GM12875 (cell line): ENCODE results near the gene LBHD2.

Source experiments
- H3K4me3 ChIP-seq: one replicate; pipeline ENCODE4 v1.5.1; 2011; ENCODE audit warnings: low read depth, low read length, control low read depth
- CTCF ChIP-seq: IDR thresholded peaks from 2 replicates; pipeline ENCODE4 v1.5.1; 2011; ENCODE audit warnings: low read depth, mild to moderate bottlenecking, control low read depth, inconsistent platforms, low read length, moderate library complexity, borderline replicate concordance; ENCODE audit not compliant: insufficient read depth

The LBHD2 gene

DNA sequence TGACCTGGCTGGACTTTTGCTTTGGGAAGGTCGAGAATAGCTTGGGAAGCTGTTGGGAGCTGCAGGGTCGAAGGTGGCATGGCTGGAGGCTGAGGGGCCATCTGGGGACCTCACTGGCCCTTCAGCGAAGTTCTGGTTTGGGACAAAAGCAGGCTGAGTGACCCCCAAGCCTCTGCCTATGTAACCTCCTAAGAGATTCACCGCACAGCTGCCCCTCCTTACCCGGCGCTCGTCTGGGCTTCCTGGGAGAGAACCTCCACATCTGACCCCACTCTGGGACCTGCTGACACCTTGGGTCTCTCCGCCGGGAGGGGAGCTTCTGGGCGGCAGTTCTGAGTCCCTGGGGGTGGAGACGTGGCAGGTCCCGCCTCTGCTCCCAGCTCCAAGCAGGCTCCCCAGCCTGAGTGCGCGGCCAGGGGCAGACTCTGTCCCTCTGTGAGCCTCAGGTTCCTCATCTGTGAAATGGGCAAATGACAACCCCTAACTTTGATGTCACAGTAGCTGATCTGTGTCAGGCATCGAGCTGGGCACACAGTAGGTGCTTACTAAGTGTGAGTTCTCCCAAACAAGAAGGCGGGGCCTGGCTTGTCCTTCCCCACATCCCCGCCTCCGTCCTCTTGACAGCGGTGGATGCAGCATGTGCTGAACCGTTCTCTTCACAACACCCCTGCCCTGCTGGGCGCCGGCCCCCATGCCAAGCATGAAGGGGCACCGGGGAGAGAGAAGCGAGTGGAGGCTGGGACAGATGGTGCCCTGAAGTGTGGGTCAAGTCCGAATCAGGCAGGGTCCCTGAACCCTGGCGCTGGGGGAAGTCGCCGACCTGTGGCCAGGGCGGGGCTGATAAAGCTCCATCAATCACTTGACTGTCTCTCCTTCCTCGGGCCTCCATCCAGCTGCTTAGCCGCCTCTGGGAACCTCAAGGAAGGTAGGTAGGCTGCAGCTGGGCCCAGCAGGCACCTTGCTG, 14.3 kb downstream of the LBHD2 start:
- TF ChIP-seq CTCF = no peak
- H3K4me3 ChIP-seq = no peak overlapping the region

- H3K4me3 ChIP-seq = no peak overlapping the region
- no peak for TF ChIP-seq CTCF
Observed at GRCh38 chr14:103099081-103099732, 15.2 kb downstream of the LBHD2 start.

DNA sequence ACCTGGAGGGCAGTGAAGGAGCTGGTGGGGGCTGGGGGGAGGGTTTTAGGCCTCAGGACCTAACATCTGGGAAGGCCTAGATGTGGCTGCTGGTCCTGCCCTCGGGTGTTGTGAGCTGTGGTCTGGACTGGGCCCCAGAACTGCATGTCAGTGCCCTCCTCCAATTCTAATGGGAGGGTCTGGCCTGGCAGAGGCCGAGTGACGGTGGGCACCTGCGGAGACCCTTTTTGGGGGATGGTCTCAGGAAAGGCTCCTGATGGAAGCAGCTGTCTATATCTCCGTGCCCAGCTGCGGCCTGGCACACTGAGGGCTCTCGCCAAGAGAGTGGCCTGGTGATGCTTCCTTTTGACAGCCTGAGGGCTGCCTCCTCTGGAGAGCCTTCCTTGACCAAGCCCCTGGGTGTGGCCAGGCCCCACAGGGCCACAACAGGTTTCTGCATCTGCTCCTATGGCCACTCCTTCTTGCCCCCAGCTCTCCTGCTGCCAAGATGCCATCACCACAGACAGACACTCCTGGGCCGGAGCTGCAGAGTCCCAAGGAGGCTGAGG, 15.8 kb downstream of the LBHD2 start:
- no peak for TF ChIP-seq CTCF
- H3K4me3 ChIP-seq = no peak overlapping the region

DNA sequence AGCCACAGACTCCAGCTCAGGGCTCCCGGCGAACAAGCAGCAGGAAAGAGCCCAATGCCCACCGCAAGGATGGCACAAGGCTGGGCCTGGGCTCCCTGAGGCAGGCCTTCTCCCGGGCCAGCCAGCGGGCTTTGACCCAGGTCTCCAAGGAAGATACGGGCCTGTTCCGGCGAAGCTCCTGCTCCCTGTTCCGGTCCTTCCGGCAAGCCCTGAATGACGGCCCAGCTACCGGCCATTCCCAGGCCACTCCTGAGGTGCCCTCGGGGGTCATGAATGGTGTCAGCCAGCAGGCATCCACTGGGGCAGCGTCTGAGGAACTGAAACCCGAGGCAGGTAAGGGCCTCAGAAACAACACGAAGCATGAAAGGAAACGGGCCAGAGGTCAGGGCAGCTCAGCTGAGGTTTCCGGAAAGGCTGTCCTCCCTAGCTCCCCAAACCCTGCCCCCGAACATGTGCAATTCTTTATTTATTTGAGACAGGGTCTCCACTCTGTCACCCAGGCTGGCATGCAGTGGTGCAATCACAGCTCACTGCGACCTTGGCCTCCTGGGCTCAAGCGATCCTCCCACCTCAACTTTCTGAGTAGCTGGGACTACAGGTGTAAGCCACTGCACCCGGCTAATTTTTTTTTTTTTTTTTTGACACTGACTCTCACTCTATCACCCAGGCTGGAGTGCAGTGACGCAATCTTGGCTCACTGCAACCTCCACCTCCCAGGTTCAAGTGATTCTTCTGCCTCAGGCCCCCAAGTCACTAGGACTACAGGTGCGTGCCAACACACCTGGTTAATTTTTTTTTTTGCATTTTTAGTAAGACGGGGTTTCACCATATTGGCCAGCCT, 16.5 kb downstream of the LBHD2 start:
- no peak for TF ChIP-seq CTCF
- H3K4me3 ChIP-seq = no peak overlapping the region

DNA sequence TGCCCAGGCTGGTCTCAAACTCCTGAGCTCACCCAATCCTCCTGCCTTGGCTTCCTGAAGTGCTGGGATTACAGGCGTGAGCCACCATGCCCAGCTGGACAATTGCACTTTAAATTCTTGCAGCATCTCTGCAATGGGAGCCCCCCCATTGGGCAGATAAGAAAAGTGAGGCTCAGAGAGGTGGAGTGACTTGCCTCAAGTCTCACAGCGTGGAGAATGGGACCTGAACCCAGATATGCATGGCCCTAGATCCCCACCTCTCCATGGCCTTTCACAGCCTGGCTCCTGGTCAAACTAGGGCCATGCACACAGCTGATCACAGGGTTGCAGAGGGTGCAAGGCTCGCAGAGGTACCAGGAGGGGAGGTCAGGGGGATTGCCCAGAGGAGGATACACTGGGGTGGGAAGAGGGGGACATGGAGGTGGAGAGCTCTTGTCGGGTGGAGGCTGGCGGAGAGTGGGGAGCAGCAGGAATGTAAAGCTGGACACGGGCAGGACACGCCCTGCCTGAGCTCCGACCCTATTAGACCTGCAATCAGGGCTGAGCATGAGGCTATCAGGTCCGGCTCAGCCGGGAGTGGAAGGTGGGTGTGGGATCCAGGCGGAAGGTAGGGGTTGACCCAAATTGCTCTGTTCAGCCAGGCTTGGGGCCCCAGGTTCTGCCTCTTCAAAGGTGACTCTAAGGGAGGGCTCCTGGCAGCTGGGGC, 17.4 kb downstream of the LBHD2 start:
- H3K4me3 ChIP-seq = no peak overlapping the region
- no peak for TF ChIP-seq CTCF

DNA sequence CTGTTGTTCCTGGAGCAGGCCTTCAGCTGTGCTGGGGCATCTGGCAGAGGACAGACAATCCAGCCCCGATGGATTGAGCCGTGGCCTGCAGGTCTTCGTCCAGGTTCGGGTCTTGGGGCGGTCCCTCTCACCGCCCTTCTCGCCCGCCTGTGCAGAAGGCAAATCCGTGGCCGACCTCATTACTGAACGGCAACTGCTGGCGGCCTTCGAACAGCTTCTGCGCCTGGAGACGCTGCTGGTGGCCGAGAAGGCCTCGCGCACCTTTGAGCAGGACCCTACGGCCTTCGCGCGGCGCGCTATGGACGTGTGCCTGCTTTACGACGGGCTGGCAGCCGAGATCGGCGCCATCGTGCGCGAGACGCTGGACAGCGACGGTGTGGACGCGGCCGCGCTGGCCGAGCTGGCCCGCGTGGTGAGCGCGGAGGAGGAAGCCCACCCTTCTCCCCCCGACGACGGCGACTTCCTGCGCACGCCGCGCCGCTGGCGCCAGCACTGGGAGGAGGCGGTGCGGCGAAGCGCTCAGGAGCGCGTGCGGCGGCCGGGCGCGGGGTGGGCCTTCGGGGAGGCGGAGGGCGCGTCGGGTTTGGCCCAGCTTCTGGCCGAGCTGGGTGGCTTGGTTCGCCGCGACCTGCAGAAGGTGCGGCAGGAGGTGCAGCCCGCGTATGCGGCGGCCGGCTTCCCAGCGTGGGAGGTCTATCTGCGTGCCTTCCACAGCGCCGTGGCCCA, 18.1 kb downstream of the LBHD2 start:
- H3K4me3 ChIP-seq = no peak overlapping the region
- TF ChIP-seq CTCF = no peak
